MM.1S (cell line): ENCODE data around the gene CAMK1.

Experiments
- DNase-seq: peaks from one replicate; pipeline ENCODE4 v3.0.0-alpha.2; 2015
- H2AFZ ChIP-seq: fragments of 300-600 bp; sonication (generic); 2 replicates; pipeline ENCODE4 v1.6.0; 2016; ENCODE audit warnings: antibody characterized with exemption, low read length
- H3F3A ChIP-seq: fragments of 300-600 bp; sonication (generic); 2 replicates; pipeline ENCODE4 v1.6.1; 2016; ENCODE audit warnings: mild to moderate bottlenecking, antibody characterized with exemption, low read length, moderate library complexity, mixed read lengths; ENCODE audit not compliant: insufficient read depth
- H3K27ac ChIP-seq: fragments of 300-600 bp; sonication (generic); 2 replicates; pipeline ENCODE4 v1.5.1; 2016; ENCODE audit warnings: mild to moderate bottlenecking, low read length
- H3K27me3 ChIP-seq: fragments of 300-600 bp; sonication (generic); replicated peaks from 2 replicates; pipeline ENCODE4 v1.6.0; 2016; ENCODE audit warnings: low read length; ENCODE audit not compliant: insufficient read depth
- H3K36me3 ChIP-seq: fragments of 300-600 bp; sonication (generic); replicated peaks from 2 replicates; pipeline ENCODE4 v1.6.1; 2016; ENCODE audit warnings: mild to moderate bottlenecking, low read length, mixed read lengths; ENCODE audit not compliant: insufficient read depth
- H3K4me1 ChIP-seq: fragments of 300-600 bp; sonication (generic); 2 replicates; pipeline ENCODE4 v1.6.1; 2016; ENCODE audit warnings: low read length, mixed read lengths
- H3K4me2 ChIP-seq: fragments of 300-600 bp; sonication (generic); 2 replicates; pipeline ENCODE4 v1.6.0; 2016; ENCODE audit warnings: low read depth, low read length
- H3K4me3 ChIP-seq: fragments of 300-600 bp; sonication (generic); 2 replicates; pipeline ENCODE4 v1.5.1; 2016; ENCODE audit warnings: low read length, mixed read lengths
- H3K79me2 ChIP-seq: fragments of 300-600 bp; sonication (generic); 2 replicates; pipeline ENCODE4 v1.6.1; 2016; ENCODE audit warnings: mixed run types, low read length, mixed read lengths
- H3K9ac ChIP-seq: fragments of 300-600 bp; sonication (generic); 2 replicates; pipeline ENCODE4 v1.6.1; 2016; ENCODE audit warnings: low read length, mixed read lengths
- H3K9me2 ChIP-seq: fragments of 300-600 bp; sonication (generic); replicated peaks from 2 replicates; pipeline ENCODE4 v1.6.1; 2016; ENCODE audit warnings: mild to moderate bottlenecking, low read length, mixed read lengths; ENCODE audit not compliant: insufficient read depth
- H3K9me3 ChIP-seq: fragments of 300-600 bp; sonication (generic); replicated peaks from 2 replicates; pipeline ENCODE4 v1.6.1; 2016; ENCODE audit warnings: mild to moderate bottlenecking, low read length, mixed read lengths; ENCODE audit not compliant: insufficient read depth
- H4K20me1 ChIP-seq: fragments of 300-600 bp; sonication (generic); 2 replicates; pipeline ENCODE4 v1.6.1; 2016; ENCODE audit warnings: mild to moderate bottlenecking, low read length, moderate library complexity, mixed read lengths; ENCODE audit not compliant: insufficient read depth
- CTCF ChIP-seq: fragments of 300-600 bp; sonication (generic); IDR thresholded peaks from 2 replicates; pipeline ENCODE4 v1.5.1; 2016; ENCODE audit warnings: antibody characterized with exemption, low read length, mixed read lengths
- EZH2 ChIP-seq: fragments of 300-600 bp; sonication (generic); optimal IDR thresholded peaks from 2 replicates; pipeline ENCODE3; 2017; ENCODE audit warnings: low read depth, mild to moderate bottlenecking, antibody characterized with exemption, low read length, mixed read lengths
- EZH2phosphoT487 ChIP-seq: fragments of 300-600 bp; sonication (generic); IDR thresholded peaks from 2 replicates; pipeline ENCODE4 v1.6.1; 2018; ENCODE audit warnings: antibody characterized with exemption, low read length

Gene CAMK1

GRCh38 chr3:9815986-9816385 lies 46.2 kb upstream of the CAMK1 start:
- Histone ChIP-seq H3K27ac (no peak overlapping the region), H4K20me1 (no peaks in the 10 kb centered on the region), H3K36me3 (no peaks in the 10 kb centered on the region), H2AFZ (no peak overlapping the region), H3K4me3 (no peak overlapping the region), H3F3A (no peaks in the 10 kb centered on the region), H3K9ac (no peak overlapping the region), H3K9me2 (no peaks in the 10 kb centered on the region), H3K79me2 (no peaks in the 10 kb centered on the region), H3K9me3 (no peaks in the 10 kb centered on the region), H3K4me2 (no peak overlapping the region), H3K27me3 (no peaks in the 10 kb centered on the region), H3K4me1 (no peaks in the 10 kb centered on the region)
- no peak for DNase-seq
- TF ChIP-seq CTCF (no peak), EZH2 (no peak), EZH2phosphoT487 (no peak)

- Histone ChIP-seq H3K36me3 (no peaks in the 10 kb centered on the region), H3K4me1 (no peaks in the 10 kb centered on the region), H3K4me2 (no peak overlapping the region), H3K27me3 (no peaks in the 10 kb centered on the region), H3F3A (peaks cover 11% of the 10 kb centered on the region; the same call in 1 of the 2 replicates), H2AFZ (no peak overlapping the region), H3K9me2 (no peaks in the 10 kb centered on the region), H3K9ac (no peak overlapping the region), H3K9me3 (no peaks in the 10 kb centered on the region), H4K20me1 (no peaks in the 10 kb centered on the region), H3K4me3 (no peak overlapping the region), H3K79me2 (no peaks in the 10 kb centered on the region), H3K27ac (no peak overlapping the region)
- no peak for TF ChIP-seq EZH2phosphoT487
- TF ChIP-seq CTCF, result no peak
- TF ChIP-seq EZH2, result no peak
- DNase-seq, result no peak
Observed at GRCh38 chr3:9812870-9813483, 43.2 kb upstream of the CAMK1 start.

GRCh38 chr3:9810846-9811245 lies 41.1 kb upstream of the CAMK1 start:
- no peak for TF ChIP-seq CTCF
- no peak for TF ChIP-seq EZH2phosphoT487
- TF ChIP-seq EZH2, result no peak
- no peak overlapping the region for H3K9ac ChIP-seq
- no peaks in the 10 kb centered on the region for H4K20me1 ChIP-seq

More at GRCh38 chr3:9810846-9811245, 41.1 kb upstream of the CAMK1 start:
- Histone ChIP-seq H3K36me3 (no peaks in the 10 kb centered on the region), H3F3A (peaks cover 11% of the 10 kb centered on the region; the same call in 1 of the 2 replicates), H3K9me2 (no peaks in the 10 kb centered on the region), H3K4me1 (no peaks in the 10 kb centered on the region), H2AFZ (no peak overlapping the region), H3K79me2 (no peaks in the 10 kb centered on the region), H3K4me2 (no peak overlapping the region), H3K9me3 (no peaks in the 10 kb centered on the region), H3K27me3 (no peaks in the 10 kb centered on the region), H3K27ac (no peak overlapping the region), H3K4me3 (no peak overlapping the region)
- DNase-seq, result no peak
